ENCODE measurements around the gene GNAL. TPM values are rescaled to one million over a fixed set of nuclear protein-coding genes. Genes with fewer than 3 reads are reported as not detected.
A peak's percentile ranks its signal among the peaks of the same experiment; 100 is the strongest.
"Not testable (repeated sequence)": the region's sequence is repeated elsewhere in the genome, so short reads cannot be mapped to it uniquely, and the experiment has no call there.

The GNAL gene
- total and polyA plus RNA-seq, 10 donors: 0.74 to 5.7 (median 3.0) TPM

GRCh38 chr18:11887328-11888128 lies 198.5 kb downstream of the GNAL start:
- Histone ChIP-seq H3K27ac (no peak overlapping the region), H3K9me3 (no peaks in the 10 kb centered on the region), H3K4me3 (no peak overlapping the region), H3K4me1 (peaks cover 0 to 43% (median 19%) of the 10 kb centered on the region in 6 donors), H3K36me3 (peaks cover 0 to 90% (median 60%) of the 10 kb centered on the region in 6 donors), H3K27me3 (replicated peaks in 1 of 7) (no peaks in the 10 kb centered on the region)
- TF ChIP-seq POLR2A (IDR thresholded peaks at IDR 0.05): no peak
- TF ChIP-seq POLR2AphosphoS5 (IDR thresholded peaks at IDR 0.05): no peak
- TF ChIP-seq CTCF (IDR thresholded peaks at IDR 0.05 in 8 of 11, conservative IDR thresholded peaks at IDR 0.05 in 3 of 11): no peak
- no peak for DNase-seq
- WGBS, 5 donors: 87 to 93% (median 89%) methylated on average over 8 of the region's 8 CpGs
- intact Hi-C loops (cut with DNase I; ENCODE audit: low total_unique reads): no loop called here

- 91 to 100% (median 97%) methylated on average over 2 of the region's 2 CpGs for WGBS, 5 donors
- intact Hi-C loops (cut with DNase I; ENCODE audit: low total_unique reads): no loop called here
- TF ChIP-seq POLR2AphosphoS5 (IDR thresholded peaks at IDR 0.05) (no peak), POLR2A (IDR thresholded peaks at IDR 0.05) (no peak)
- no peak overlapping the region for H3K27ac ChIP-seq
- no peak overlapping the region for H3K4me3 ChIP-seq
- H3K4me1 ChIP-seq: peaks cover 0 to 43% (median 15%) of the 10 kb centered on the region in 6 donors
- no peaks in the 10 kb centered on the region for H3K9me3 ChIP-seq
- H3K36me3 ChIP-seq: peaks cover 0 to 100% (median 65%) of the 10 kb centered on the region in 6 donors
- H3K27me3 ChIP-seq (replicated peaks in 1 of 7): no peaks in the 10 kb centered on the region
- no peak for DNase-seq
Measured at GRCh38 chr18:11888726-11889125, 199.7 kb downstream of the GNAL start.

- Histone ChIP-seq H3K9me3 (no peaks in the 10 kb centered on the region), H3K4me1 (peaks cover 0 to 43% (median 14%) of the 10 kb centered on the region in 6 donors), H3K4me3 (no peak overlapping the region), H3K27me3 (replicated peaks in 1 of 7) (no peaks in the 10 kb centered on the region), H3K27ac (no peak overlapping the region), H3K36me3 (peaks cover 0 to 100% (median 65%) of the 10 kb centered on the region in 6 donors)
- intact Hi-C loops (cut with DNase I; ENCODE audit: low total_unique reads): no loop called here
- DNase-seq: no peak
- WGBS, 5 donors: 96 to 99% (median 97%) methylated on average over 5 of the region's 5 CpGs
- no peak for TF ChIP-seq POLR2A (IDR thresholded peaks at IDR 0.05)
Measured at GRCh38 chr18:11889284-11889683, 200.2 kb downstream of the GNAL start.

- no peak for DNase-seq
- no peak for TF ChIP-seq POLR2AphosphoS5 (IDR thresholded peaks at IDR 0.05)
- TF ChIP-seq POLR2A (IDR thresholded peaks at IDR 0.05): no peak
- no peak for TF ChIP-seq CTCF (IDR thresholded peaks at IDR 0.05 in 8 of 11, conservative IDR thresholded peaks at IDR 0.05 in 3 of 11)
- WGBS, 5 donors: 93 to 99% (median 97%) methylated on average over 9 of the region's 9 CpGs
- Histone ChIP-seq H3K4me1 (peaks cover 0 to 32% (median 9%) of the 10 kb centered on the region in 6 donors), H3K9me3 (no peaks in the 10 kb centered on the region), H3K27me3 (replicated peaks in 1 of 7) (no peaks in the 10 kb centered on the region), H3K4me3 (no peak overlapping the region), H3K27ac (no peak overlapping the region), H3K36me3 (peaks cover 0 to 100% (median 56%) of the 10 kb centered on the region in 6 donors)
- intact Hi-C loops (cut with DNase I; ENCODE audit: low total_unique reads): no loop called here
Measured at GRCh38 chr18:11891737-11892136, 202.7 kb downstream of the GNAL start.

- WGBS, 5 donors: 53 to 84% (median 74%) methylated on average over 7 of the region's 7 CpGs
- Histone ChIP-seq H3K36me3 (peaks cover 0 to 99% (median 51%) of the 10 kb centered on the region in 6 donors), H3K27ac (peak overlapping the region in 1 of 8 donors; percentile 72), H3K4me1 (peaks cover 0 to 32% (median 9%) of the 10 kb centered on the region in 6 donors)
- H3K4me3 ChIP-seq; intact Hi-C loops (cut with DNase I; ENCODE audit: low total_unique reads); DNase-seq; H3K9me3 ChIP-seq; H3K27me3 ChIP-seq (replicated peaks in 1 of 7): not testable (repeated sequence)
Measured at GRCh38 chr18:11892438-11892837, 203.4 kb downstream of the GNAL start.

Measured in spleen (tissue), 11 donors.